Measurements from ENCODE around the gene ZNF557. TPM values are rescaled to one million over a fixed set of nuclear protein-coding genes. Genes with fewer than 3 reads are reported as not detected.

ZNF557 gene
- total and polyA plus RNA-seq, 2 experiments from 2014 or later = 3.7 to 7.8 TPM

- Histone ChIP-seq H3K27me3 (no peaks in the 10 kb centered on the region), H3K4me3 (no peak overlapping the region), H3K36me3 (peaks cover 11% of the 10 kb centered on the region), H3K27ac (no peak overlapping the region), H3K4me1 (ENCODE audit: low read depth) (no peaks in the 10 kb centered on the region), H3K9me3 (ENCODE audit: low read depth) (no peaks in the 10 kb centered on the region)
- TF ChIP-seq CTCF (IDR thresholded peaks at IDR 0.05; ENCODE audit: low read depth, low read length) = no peak
- DNase-seq (ENCODE audit: low read depth in 1 of 2, low spot score in 1 of 2) = no peak
Measured at GRCh38 chr19:7068599-7068998, 904 bp upstream of the ZNF557 start.

- H3K4me1 ChIP-seq (ENCODE audit: low read depth) = no peaks in the 10 kb centered on the region
- no peak for TF ChIP-seq CTCF (IDR thresholded peaks at IDR 0.05; ENCODE audit: low read depth, low read length)
Measured at GRCh38 chr19:7069904-7070226, 362 bp downstream of the ZNF557 start.

GRCh38 chr19:7072541-7072940 lies 3.0 kb downstream of the ZNF557 start:
- DNase-seq (ENCODE audit: low read depth in 1 of 2, low spot score in 1 of 2) = no peak
- Histone ChIP-seq H3K27me3 (no peaks in the 10 kb centered on the region), H3K9me3 (ENCODE audit: low read depth) (no peaks in the 10 kb centered on the region), H3K36me3 (peaks cover 32% of the 10 kb centered on the region), H3K4me3 (no peak overlapping the region), H3K4me1 (ENCODE audit: low read depth) (no peaks in the 10 kb centered on the region), H3K27ac (no peak overlapping the region)
- no peak for TF ChIP-seq CTCF (IDR thresholded peaks at IDR 0.05; ENCODE audit: low read depth, low read length)

More at GRCh38 chr19:7069904-7070226, 362 bp downstream of the ZNF557 start:
- no peaks in the 10 kb centered on the region for H3K27me3 ChIP-seq
- peak overlapping the region; percentile 20 for H3K27ac ChIP-seq
- peak overlapping the region; percentile 61 for H3K4me3 ChIP-seq
- no peak for DNase-seq (ENCODE audit: low read depth in 1 of 2, low spot score in 1 of 2)
- H3K9me3 ChIP-seq (ENCODE audit: low read depth) = no peaks in the 10 kb centered on the region
- H3K36me3 ChIP-seq = peaks cover 15% of the 10 kb centered on the region

DNA sequence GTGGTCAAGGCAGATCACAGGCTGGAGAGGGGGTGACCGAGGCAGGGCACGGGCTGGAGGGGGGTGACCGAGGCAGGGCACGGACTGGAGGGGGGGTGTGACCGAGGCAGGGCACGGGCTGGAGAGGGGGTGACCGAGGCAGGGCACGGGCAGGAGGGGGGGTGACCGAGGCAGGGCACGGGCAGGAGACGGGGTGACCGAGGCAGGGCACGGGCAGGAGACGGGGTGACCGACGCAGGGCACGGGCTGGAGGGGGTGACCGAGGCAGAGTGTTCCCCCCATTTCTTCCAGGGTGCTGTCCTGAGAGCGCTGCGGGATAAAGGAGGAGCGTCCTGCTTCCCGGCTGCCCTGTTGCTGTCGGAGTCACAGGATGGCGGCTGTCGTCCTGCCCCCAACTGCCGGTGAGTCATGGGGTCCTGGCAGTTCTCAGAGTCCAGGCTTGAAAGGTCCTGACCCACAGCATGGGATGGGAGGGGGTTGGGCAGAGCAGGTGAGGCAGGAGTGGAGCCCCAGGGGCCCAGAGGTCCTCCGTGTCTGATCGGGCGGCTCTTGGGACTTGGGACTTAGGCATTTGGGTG lies 5.3 kb downstream of the ZNF557 start:
- Histone ChIP-seq H3K4me1 (ENCODE audit: low read depth) (no peaks in the 10 kb centered on the region), H3K27me3 (no peaks in the 10 kb centered on the region), H3K9me3 (ENCODE audit: low read depth) (no peaks in the 10 kb centered on the region), H3K36me3 (peaks cover 47% of the 10 kb centered on the region), H3K4me3 (no peak overlapping the region), H3K27ac (no peak overlapping the region)
- TF ChIP-seq CTCF (IDR thresholded peaks at IDR 0.05; ENCODE audit: low read depth, low read length) = no peak
- DNase-seq (ENCODE audit: low read depth in 1 of 2, low spot score in 1 of 2) = no peak

DNA sequence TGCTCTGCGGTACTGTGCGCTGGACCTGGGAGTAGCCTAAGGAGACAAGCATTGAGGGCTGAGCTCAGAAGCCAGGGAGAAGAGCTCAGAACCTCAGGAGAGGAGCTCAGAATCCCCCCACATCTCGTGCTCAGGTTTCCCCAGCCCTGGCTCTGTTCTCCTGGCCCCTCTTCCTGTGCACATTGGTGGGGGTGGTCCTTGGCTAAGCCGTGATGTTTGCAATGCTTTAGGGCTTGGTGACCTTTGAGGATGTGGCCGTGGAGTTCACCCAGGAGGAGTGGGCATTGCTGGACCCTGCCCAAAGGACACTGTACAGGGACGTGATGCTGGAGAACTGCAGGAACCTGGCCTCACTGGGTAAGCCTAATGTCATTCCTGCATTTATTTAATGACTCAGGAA lies 6.6 kb downstream of the ZNF557 start:
- no peak overlapping the region for H3K4me3 ChIP-seq
- peaks cover 56% of the 10 kb centered on the region for H3K36me3 ChIP-seq
- no peaks in the 10 kb centered on the region for H3K9me3 ChIP-seq (ENCODE audit: low read depth)
- no peaks in the 10 kb centered on the region for H3K4me1 ChIP-seq (ENCODE audit: low read depth)
- H3K27ac ChIP-seq = no peak overlapping the region
- no peaks in the 10 kb centered on the region for H3K27me3 ChIP-seq
- no peak for TF ChIP-seq CTCF (IDR thresholded peaks at IDR 0.05; ENCODE audit: low read depth, low read length)
- no peak for DNase-seq (ENCODE audit: low read depth in 1 of 2, low spot score in 1 of 2)

- peaks cover 62% of the 10 kb centered on the region for H3K36me3 ChIP-seq
- peaks cover 5% of the 10 kb centered on the region for H3K9me3 ChIP-seq (ENCODE audit: low read depth)
- no peak overlapping the region for H3K4me3 ChIP-seq
Measured at GRCh38 chr19:7078008-7078407, 8.5 kb downstream of the ZNF557 start.

More at GRCh38 chr19:7078008-7078407, 8.5 kb downstream of the ZNF557 start:
- TF ChIP-seq CTCF (IDR thresholded peaks at IDR 0.05; ENCODE audit: low read depth, low read length) = no peak
- Histone ChIP-seq H3K27ac (no peak overlapping the region), H3K27me3 (no peaks in the 10 kb centered on the region), H3K4me1 (ENCODE audit: low read depth) (no peaks in the 10 kb centered on the region)
- no peak for DNase-seq (ENCODE audit: low read depth in 1 of 2, low spot score in 1 of 2)
